ENCODE data around the gene DUS2. TPM values are rescaled to one million over a fixed set of nuclear protein-coding genes. Genes with fewer than 3 reads are reported as not detected.

DUS2 gene
- polyA plus RNA-seq, 1 donor (not counting 4 experiments of a cell fraction or from before 2014, with no cell fraction given): 22.9 TPM

DNA sequence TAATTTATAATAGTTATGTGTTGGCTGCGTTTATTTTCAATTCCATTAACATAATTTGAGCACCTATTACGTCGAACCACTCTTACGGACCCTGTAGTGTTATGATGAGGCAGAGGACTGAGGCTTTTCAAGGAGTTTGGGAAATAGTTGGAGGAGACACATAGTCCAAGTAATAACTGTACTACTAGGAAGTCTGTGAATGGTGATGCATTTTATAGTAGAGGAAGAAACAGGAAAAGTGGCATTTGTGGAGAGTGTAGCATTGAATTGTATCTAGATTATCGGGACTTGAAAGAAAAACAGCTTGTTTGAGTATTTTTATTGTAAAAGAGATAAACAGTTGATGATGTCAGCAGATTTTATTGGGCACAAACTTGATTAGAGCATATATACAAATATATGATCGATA, 63.8 kb downstream of the DUS2 start:
- dilution Hi-C loops (cut with MboI; ENCODE audit: extremely low pct_ligation_motif_present, low sequenced_read_pairs): no loop called here
- peak overlapping the region; percentile 74 for H3K27ac ChIP-seq (ENCODE audit: control insufficient read depth, insufficient read depth, low read length)

DNA sequence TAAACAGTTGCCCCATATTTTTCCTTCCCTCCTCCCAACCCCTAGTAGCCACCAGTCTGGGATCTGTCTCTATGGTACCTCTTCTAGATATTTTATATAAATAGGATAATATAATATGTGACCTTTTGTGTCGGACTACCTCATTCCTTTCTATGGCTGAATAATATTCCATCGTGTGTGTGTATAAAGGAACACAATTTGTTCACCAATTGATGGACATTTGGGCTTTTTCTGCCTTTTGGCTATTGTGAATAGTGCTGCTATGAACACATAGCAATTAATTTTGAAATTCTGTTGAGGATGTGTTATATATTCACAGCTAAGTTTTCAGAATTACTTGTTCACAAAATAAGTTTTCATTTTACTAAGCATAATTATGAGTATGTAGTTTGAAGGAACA, 64.6 kb downstream of the DUS2 start:
- Histone ChIP-seq H3K9me1 (ENCODE audit: control insufficient read depth, extremely low read depth, insufficient read depth, low read length) (no peaks in the 10 kb centered on the region), H3K4me2 (ENCODE audit: control insufficient read depth, extremely low read depth, insufficient read depth, low read depth, low read length) (peak overlapping the region; percentile 94), H4K20me1 (ENCODE audit: control insufficient read depth, extremely low read depth, insufficient read depth, low read length) (no peaks in the 10 kb centered on the region), H3K4me3 (ENCODE audit: control insufficient read depth in 2 of 3, extremely low read depth in 1 of 3, insufficient read depth in 2 of 3, low read depth in 1 of 3, low read length in 3 of 3) (no peak overlapping the region), H3K27ac (ENCODE audit: control insufficient read depth, insufficient read depth, low read length) (no peak overlapping the region), H2AFZ (ENCODE audit: control insufficient read depth, low read length) (no peak overlapping the region), H3K79me2 (ENCODE audit: control insufficient read depth, insufficient read depth, low read length) (peaks cover 58% of the 10 kb centered on the region), H3K9me3 (ENCODE audit: control insufficient read depth, low read depth, low read length) (no peaks in the 10 kb centered on the region), H3K36me3 (ENCODE audit: control insufficient read depth in 2 of 2, extremely low read depth in 1 of 2, insufficient read depth in 2 of 2, low read length in 2 of 2) (no peaks in the 10 kb centered on the region), H3K27me3 (ENCODE audit: control insufficient read depth, extremely low read depth, insufficient read depth, low read length) (no peaks in the 10 kb centered on the region), H3K4me1 (ENCODE audit: control insufficient read depth, extremely low read depth, insufficient read depth, low read length) (peaks cover 49% of the 10 kb centered on the region), H3K9ac (ENCODE audit: control insufficient read depth, extremely low read depth, insufficient read depth, low read length) (peak overlapping the region; percentile 90)
- FAIRE-seq (no peak), DNase-seq (ENCODE audit: low read depth, low spot score) (no peak)
- dilution Hi-C loops (cut with MboI; ENCODE audit: extremely low pct_ligation_motif_present, low sequenced_read_pairs): no loop called here
- TF ChIP-seq CTCF (optimal IDR thresholded peaks at IDR 0.05 in 1 of 3, IDR thresholded peaks at IDR 0.05 in 1 of 3, conservative IDR thresholded peaks at IDR 0.05 in 1 of 3; ENCODE audit: extremely low read depth in 1 of 3, insufficient read depth in 2 of 3, low read length in 3 of 3) (no peak), EZH2 (IDR thresholded peaks at IDR 0.05; ENCODE audit: low read length) (no peak)

More for the DNA sequence above, 63.8 kb downstream of the DUS2 start:
- no peak for DNase-seq (ENCODE audit: low read depth, low spot score)
- Histone ChIP-seq H3K27me3 (ENCODE audit: control insufficient read depth, extremely low read depth, insufficient read depth, low read length) (no peaks in the 10 kb centered on the region), H4K20me1 (ENCODE audit: control insufficient read depth, extremely low read depth, insufficient read depth, low read length) (no peaks in the 10 kb centered on the region), H2AFZ (ENCODE audit: control insufficient read depth, low read length) (peak overlapping the region; percentile 62), H3K4me1 (ENCODE audit: control insufficient read depth, extremely low read depth, insufficient read depth, low read length) (peaks cover 41% of the 10 kb centered on the region), H3K79me2 (ENCODE audit: control insufficient read depth, insufficient read depth, low read length) (peaks cover 54% of the 10 kb centered on the region), H3K9me3 (ENCODE audit: control insufficient read depth, low read depth, low read length) (no peaks in the 10 kb centered on the region), H3K4me3 (ENCODE audit: control insufficient read depth in 2 of 3, extremely low read depth in 1 of 3, insufficient read depth in 2 of 3, low read depth in 1 of 3, low read length in 3 of 3) (peak overlapping the region; percentile 57 to 96 (median 94)), H3K36me3 (ENCODE audit: control insufficient read depth in 2 of 2, extremely low read depth in 1 of 2, insufficient read depth in 2 of 2, low read length in 2 of 2) (no peaks in the 10 kb centered on the region), H3K4me2 (ENCODE audit: control insufficient read depth, extremely low read depth, insufficient read depth, low read depth, low read length) (peak overlapping the region; percentile 94), H3K9ac (ENCODE audit: control insufficient read depth, extremely low read depth, insufficient read depth, low read length) (peak overlapping the region; percentile 90), H3K9me1 (ENCODE audit: control insufficient read depth, extremely low read depth, insufficient read depth, low read length) (no peaks in the 10 kb centered on the region)
- no peak for FAIRE-seq
- TF ChIP-seq EZH2 (IDR thresholded peaks at IDR 0.05; ENCODE audit: low read length) (no peak), CTCF (optimal IDR thresholded peaks at IDR 0.05 in 1 of 3, IDR thresholded peaks at IDR 0.05 in 1 of 3, conservative IDR thresholded peaks at IDR 0.05 in 1 of 3; ENCODE audit: extremely low read depth in 1 of 3, insufficient read depth in 2 of 3, low read length in 3 of 3) (no peak)
